HFFc6 (cell line): Measurements from ENCODE around the gene EGR4. TPM values are rescaled to one million over a fixed set of nuclear protein-coding genes. Genes with fewer than 3 reads are reported as not detected.

Experiments
- DNase-seq: peaks from one replicate; pipeline ENCODE4 v3.0.0-alpha.2; 2018
- H3K27ac Mint-ChIP-seq: 2 replicates; pipeline ENCODE4 v1.8.0; 2020; ENCODE audit warnings: mild to moderate bottlenecking, mixed read lengths
- H3K27me3 Mint-ChIP-seq: 2 replicates; pipeline ENCODE4 v1.8.0; 2021; ENCODE audit warnings: mild to moderate bottlenecking, moderate library complexity, mixed read lengths; ENCODE audit not compliant: insufficient read depth
- H3K36me3 Mint-ChIP-seq: 2 replicates; pipeline ENCODE4 v1.8.0; 2021; ENCODE audit warnings: low read depth, mixed read lengths
- H3K4me1 Mint-ChIP-seq: 2 replicates; pipeline ENCODE4 v1.8.0; 2020; ENCODE audit warnings: low read depth, mixed read lengths
- H3K4me3 Mint-ChIP-seq: 2 replicates; pipeline ENCODE4 v1.8.0; 2020; ENCODE audit warnings: mild to moderate bottlenecking, moderate library complexity, mixed read lengths
- H3K9me3 Mint-ChIP-seq: 2 replicates; pipeline ENCODE4 v1.8.0; 2020; ENCODE audit warnings: mild to moderate bottlenecking, mixed read lengths
- total RNA-seq, 6 experiments: library from RNA; stranded (reverse); fragmentation: NEBNext Ultra II Directional; extraction: Animal tissue kit (Norgen Biotek cat#: 25700); gene quantifications; 2 replicates in 1 of 6; 3 replicates in 5 of 6; pipeline ENCODE4 v1.2.3, GENCODE V29; 2021
- TF ChIP-seq, protein P1 (sequence below): fragments of 200-600 bp; sonication (generic); IDR thresholded peaks from 2 replicates; pipeline ENCODE4 v1.5.0; 2021; ENCODE audit warnings: antibody characterized with exemption, mild to moderate bottlenecking

The EGR4 gene
- total RNA-seq, 6 experiments from 2014 or later: not detected

DNA sequence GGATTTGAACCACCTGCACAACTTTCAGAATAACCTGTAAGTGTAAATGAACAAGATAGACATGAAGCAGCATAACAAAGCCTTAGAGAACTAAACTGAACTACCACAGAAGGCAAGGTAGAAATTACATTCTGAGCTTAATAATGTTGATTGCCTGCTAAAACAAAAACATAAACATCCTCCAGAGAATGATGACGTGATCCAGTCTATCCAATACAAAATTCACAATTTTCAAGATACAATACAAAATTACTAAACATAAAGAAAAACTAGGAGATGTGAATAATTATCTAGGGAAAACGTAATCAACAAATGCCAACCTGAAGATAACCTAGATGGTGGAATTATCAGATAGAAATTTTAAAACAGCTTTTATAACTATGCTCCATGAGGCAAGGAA lies 40.7 kb upstream of the EGR4 start:
- no peak for DNase-seq
- no peaks in the 10 kb centered on the region for H3K36me3 Mint-ChIP-seq
- peaks cover 5% of the 10 kb centered on the region for H3K27me3 Mint-ChIP-seq
- no peaks in the 10 kb centered on the region; the same call in 1 of the 2 replicates for H3K9me3 Mint-ChIP-seq
- no peaks in the 10 kb centered on the region for H3K4me1 Mint-ChIP-seq
- no peak overlapping the region for H3K4me3 Mint-ChIP-seq
- TF ChIP-seq, protein P1, sequence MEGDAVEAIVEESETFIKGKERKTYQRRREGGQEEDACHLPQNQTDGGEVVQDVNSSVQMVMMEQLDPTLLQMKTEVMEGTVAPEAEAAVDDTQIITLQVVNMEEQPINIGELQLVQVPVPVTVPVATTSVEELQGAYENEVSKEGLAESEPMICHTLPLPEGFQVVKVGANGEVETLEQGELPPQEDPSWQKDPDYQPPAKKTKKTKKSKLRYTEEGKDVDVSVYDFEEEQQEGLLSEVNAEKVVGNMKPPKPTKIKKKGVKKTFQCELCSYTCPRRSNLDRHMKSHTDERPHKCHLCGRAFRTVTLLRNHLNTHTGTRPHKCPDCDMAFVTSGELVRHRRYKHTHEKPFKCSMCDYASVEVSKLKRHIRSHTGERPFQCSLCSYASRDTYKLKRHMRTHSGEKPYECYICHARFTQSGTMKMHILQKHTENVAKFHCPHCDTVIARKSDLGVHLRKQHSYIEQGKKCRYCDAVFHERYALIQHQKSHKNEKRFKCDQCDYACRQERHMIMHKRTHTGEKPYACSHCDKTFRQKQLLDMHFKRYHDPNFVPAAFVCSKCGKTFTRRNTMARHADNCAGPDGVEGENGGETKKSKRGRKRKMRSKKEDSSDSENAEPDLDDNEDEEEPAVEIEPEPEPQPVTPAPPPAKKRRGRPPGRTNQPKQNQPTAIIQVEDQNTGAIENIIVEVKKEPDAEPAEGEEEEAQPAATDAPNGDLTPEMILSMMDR: no peak
- no peak overlapping the region for H3K27ac Mint-ChIP-seq

DNA sequence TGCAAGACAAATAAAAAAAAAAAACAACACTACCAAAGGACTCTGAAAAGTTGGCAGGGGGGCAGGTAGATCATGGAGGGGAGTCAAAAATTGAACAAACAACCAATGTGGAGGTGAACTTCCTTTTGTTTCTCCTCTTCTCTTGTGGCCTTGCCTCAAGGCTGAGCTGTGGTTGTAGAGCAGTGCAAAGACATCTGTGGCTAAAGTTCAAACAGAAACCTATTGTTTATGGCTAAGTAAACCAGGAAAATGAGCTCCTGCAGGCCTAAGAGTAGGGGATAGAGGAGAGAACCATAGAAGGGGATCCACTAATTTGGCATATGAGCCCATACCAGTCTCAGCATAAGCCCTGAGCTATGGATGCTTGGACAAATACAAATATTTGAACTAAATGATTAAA lies 40.2 kb upstream of the EGR4 start:
- Mint-ChIP-seq H3K27ac (no peak overlapping the region), H3K27me3 (peaks cover 5% of the 10 kb centered on the region), H3K9me3 (no peaks in the 10 kb centered on the region; the same call in 1 of the 2 replicates), H3K36me3 (no peaks in the 10 kb centered on the region), H3K4me3 (no peak overlapping the region), H3K4me1 (no peaks in the 10 kb centered on the region)
- TF ChIP-seq, protein P1: no peak
- DNase-seq: no peak

DNA sequence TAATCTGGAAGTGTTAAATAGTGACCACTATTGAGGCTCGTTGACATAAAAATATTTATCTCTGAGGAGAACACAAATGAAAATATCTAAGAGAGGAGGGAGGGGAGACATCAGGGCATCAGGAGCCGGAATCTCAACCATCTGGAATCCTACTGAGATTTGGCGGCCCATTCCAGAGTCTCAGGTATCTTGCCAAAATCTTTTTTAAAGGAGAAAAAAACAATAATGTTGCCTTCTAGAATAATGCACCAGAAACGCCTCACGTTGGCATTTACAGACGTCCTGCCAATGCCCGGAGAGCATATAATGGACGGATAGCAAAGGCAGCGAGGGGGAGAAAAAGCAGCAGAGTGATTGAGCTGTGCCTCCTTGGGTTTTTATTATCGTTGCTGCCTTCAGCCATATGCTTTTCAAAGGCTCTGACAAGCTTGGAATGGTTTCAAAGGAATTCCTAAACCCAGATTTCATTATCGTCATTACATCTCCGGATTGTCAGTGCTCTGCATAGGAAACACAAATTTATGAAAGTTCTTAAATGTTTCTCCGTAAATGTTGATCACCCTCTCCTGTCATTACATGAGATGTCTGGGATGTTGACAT lies 30.9 kb upstream of the EGR4 start:
- DNase-seq: no peak
- no peak overlapping the region for H3K4me3 Mint-ChIP-seq
- no peak overlapping the region for H3K27ac Mint-ChIP-seq
- H3K9me3 Mint-ChIP-seq: no peaks in the 10 kb centered on the region
- no peaks in the 10 kb centered on the region for H3K4me1 Mint-ChIP-seq
- TF ChIP-seq, protein P1: no peak
- peaks cover 32% of the 10 kb centered on the region for H3K27me3 Mint-ChIP-seq
- no peaks in the 10 kb centered on the region for H3K36me3 Mint-ChIP-seq

DNA sequence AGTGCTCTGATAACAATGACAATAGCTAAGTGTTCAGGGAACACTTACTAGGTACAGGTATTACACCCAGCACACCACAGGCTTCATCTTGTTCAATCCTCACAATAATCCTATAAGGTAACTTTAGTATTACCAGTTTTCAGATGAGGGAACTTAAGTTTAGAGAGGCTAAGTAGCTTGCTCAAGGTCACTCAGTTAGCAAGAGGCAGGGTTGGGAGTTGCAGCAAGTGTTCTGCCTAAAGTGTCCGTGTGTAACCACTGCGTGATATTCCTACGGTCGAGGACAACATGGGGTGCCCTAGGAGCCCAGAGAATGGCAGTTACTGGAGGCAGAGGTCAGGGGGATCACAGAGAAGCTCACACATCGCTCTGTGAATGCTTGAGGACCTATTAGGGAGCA lies 30.2 kb upstream of the EGR4 start:
- TF ChIP-seq, protein P1: no peak
- Mint-ChIP-seq H3K4me3 (no peak overlapping the region), H3K27me3 (peaks cover 32% of the 10 kb centered on the region), H3K36me3 (no peaks in the 10 kb centered on the region), H3K27ac (no peak overlapping the region), H3K4me1 (no peaks in the 10 kb centered on the region), H3K9me3 (no peaks in the 10 kb centered on the region)
- DNase-seq: no peak

DNA sequence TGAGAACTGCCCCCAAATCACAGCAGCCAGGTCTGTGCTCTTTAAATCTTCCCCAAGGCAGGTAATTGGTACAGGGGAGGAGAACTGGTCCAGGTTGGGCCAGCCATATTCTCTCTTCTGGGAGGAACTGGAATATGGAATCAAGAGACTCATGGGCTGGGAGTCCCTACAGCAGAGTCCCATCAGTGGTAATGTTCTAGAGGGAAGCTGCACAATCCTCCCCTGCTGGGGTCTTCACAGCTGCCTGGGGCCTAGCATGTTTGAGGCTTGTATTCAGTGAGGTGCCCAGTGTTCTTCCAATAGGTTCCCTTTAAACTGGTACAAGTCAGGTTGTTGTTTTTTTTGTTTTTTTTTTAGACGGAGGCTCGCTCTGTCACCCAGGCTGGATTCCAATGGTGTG lies 21.1 kb upstream of the EGR4 start:
- TF ChIP-seq, protein P1: no peak
- Mint-ChIP-seq H3K4me3 (no peak overlapping the region), H3K36me3 (no peaks in the 10 kb centered on the region), H3K4me1 (no peaks in the 10 kb centered on the region), H3K27ac (no peak overlapping the region), H3K27me3 (peaks cover 11% of the 10 kb centered on the region), H3K9me3 (no peaks in the 10 kb centered on the region)
- DNase-seq: no peak

DNA sequence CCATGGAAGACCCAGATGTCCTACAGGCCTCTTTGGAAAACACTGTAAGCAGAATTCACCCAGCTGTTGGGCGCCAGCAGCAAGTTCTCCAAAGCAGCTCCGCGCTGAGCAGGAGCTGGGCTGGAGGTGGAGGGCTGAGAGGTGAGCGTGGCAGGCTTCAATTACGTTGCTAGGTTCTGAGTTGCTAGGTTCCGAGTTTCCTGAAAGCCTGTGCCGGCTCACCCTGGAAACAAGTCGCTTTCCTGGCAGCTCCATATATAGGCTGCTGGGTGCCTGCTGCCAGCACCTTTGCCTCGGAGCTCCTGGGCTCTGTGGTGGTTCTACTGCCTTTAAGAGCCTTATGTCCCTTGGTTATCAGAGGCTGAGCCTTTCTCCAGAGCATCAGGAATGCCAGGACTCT lies 14.4 kb upstream of the EGR4 start:
- no peaks in the 10 kb centered on the region for H3K36me3 Mint-ChIP-seq
- no peaks in the 10 kb centered on the region for H3K4me1 Mint-ChIP-seq
- TF ChIP-seq, protein P1: no peak
- DNase-seq: no peak
- no peak overlapping the region for H3K4me3 Mint-ChIP-seq
- H3K27ac Mint-ChIP-seq: no peak overlapping the region
- H3K27me3 Mint-ChIP-seq: peaks cover 24% of the 10 kb centered on the region
- no peaks in the 10 kb centered on the region for H3K9me3 Mint-ChIP-seq
